HG02678 (cell line): ENCODE results near the gene BDNF.
"Not testable (repeated sequence)": the region's sequence is repeated elsewhere in the genome, so short reads cannot be mapped to it uniquely, and the experiment has no call there.

ENCODE experiments used
- ATAC-seq: cut with Tn5 transposase; IDR thresholded peaks from one replicate; pipeline ENCODE4 v1.9.1; 2021; ENCODE audit warnings: mild to moderate bottlenecking, moderate library complexity; ENCODE audit not compliant: unreplicated experiment

Gene BDNF

GRCh38 chr11:27672836-27673464, 27.3 kb downstream of the BDNF start:
- no peak for ATAC-seq

GRCh38 chr11:27665508-27666101, 34.6 kb downstream of the BDNF start:
- ATAC-seq = not testable (repeated sequence)

GRCh38 chr11:27663326-27663725, 36.9 kb downstream of the BDNF start:
- ATAC-seq = no peak

- no peak for ATAC-seq
Measured at GRCh38 chr11:27660171-27660570, 40.1 kb downstream of the BDNF start.

GRCh38 chr11:27658535-27659236, 41.6 kb downstream of the BDNF start:
- ATAC-seq = no peak

GRCh38 chr11:27656806-27657483, 43.3 kb downstream of the BDNF start:
- no peak for ATAC-seq

- no peak for ATAC-seq
Measured at GRCh38 chr11:27656320-27656719, 43.9 kb downstream of the BDNF start.

GRCh38 chr11:27653990-27654758, 46.1 kb downstream of the BDNF start:
- no peak for ATAC-seq

- ATAC-seq = no peak
Measured at GRCh38 chr11:27651711-27652110, 48.5 kb downstream of the BDNF start.

- no peak for ATAC-seq
Measured at GRCh38 chr11:27650988-27651387, 49.3 kb downstream of the BDNF start.

- ATAC-seq = no peak
Measured at GRCh38 chr11:27649800-27650199, 50.5 kb downstream of the BDNF start.

- ATAC-seq = no peak
Measured at GRCh38 chr11:27648840-27649239, 51.4 kb downstream of the BDNF start.

- ATAC-seq = no peak
Measured at GRCh38 chr11:27646051-27646818, 54.0 kb downstream of the BDNF start.

GRCh38 chr11:27642954-27643353, 57.3 kb downstream of the BDNF start:
- no peak for ATAC-seq

- ATAC-seq = no peak
Measured at GRCh38 chr11:27640954-27641353, 59.3 kb downstream of the BDNF start.

GRCh38 chr11:27635567-27636037, 64.7 kb downstream of the BDNF start:
- no peak for ATAC-seq

GRCh38 chr11:27634776-27635175, 65.5 kb downstream of the BDNF start:
- not testable (repeated sequence) for ATAC-seq

GRCh38 chr11:27634282-27634681, 66.0 kb downstream of the BDNF start:
- ATAC-seq = not testable (repeated sequence)

- ATAC-seq = not testable (repeated sequence)
Measured at GRCh38 chr11:27629023-27629422, 71.2 kb downstream of the BDNF start.

- no peak for ATAC-seq
Measured at GRCh38 chr11:27627979-27628378, 72.3 kb downstream of the BDNF start.
